HG03066 (cell line): Measurements from ENCODE around the gene ADPRHL1.
"Not testable (repeated sequence)": the region's sequence is repeated elsewhere in the genome, so short reads cannot be mapped to it uniquely, and the experiment has no call there.

ENCODE experiments used
- ATAC-seq: cut with Tn5 transposase; IDR thresholded peaks from one replicate; pipeline ENCODE4 v1.9.1; 2021; ENCODE audit warnings: low read depth; ENCODE audit not compliant: unreplicated experiment

ADPRHL1 gene

DNA sequence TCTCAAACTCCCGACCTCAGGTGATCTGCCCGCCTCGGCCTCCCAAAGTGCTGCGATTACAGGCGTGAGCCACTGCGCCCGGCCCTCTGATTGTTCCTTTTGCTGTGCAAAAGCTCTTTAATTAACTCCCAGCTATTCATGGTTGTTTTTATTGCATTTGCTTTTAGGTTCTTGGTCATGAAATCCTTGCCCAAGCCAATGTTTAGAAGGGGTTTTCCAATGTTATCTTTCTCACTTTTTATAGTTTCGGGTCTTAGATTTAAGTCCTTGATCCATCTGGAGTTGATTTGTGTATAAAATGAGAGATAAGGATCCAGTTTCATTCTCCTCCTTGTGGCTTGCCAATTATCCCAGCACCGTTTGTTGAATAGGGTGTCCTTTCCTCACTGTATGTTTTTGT lies 70.2 kb downstream of the ADPRHL1 start:
- no peak for ATAC-seq

DNA sequence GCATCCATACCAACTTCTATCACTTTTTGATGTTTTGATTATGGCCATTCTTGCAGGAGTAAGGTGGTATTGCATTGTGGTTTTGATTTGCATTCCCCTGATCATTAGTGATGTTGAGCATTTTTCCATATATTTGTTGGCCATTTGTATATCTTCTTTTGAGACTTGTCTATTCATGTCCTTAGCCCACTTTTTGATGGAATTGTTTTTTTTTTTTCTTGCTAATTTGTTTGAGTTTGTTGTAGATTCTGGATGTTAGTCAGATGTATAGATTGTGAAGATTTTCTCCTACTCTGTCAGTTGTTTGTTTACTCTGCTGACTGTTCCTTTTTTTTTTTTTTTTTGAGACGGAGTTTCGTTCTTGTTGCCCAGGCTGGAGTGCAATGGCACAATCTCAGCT lies 70.7 kb downstream of the ADPRHL1 start:
- ATAC-seq, result not testable (repeated sequence)

DNA sequence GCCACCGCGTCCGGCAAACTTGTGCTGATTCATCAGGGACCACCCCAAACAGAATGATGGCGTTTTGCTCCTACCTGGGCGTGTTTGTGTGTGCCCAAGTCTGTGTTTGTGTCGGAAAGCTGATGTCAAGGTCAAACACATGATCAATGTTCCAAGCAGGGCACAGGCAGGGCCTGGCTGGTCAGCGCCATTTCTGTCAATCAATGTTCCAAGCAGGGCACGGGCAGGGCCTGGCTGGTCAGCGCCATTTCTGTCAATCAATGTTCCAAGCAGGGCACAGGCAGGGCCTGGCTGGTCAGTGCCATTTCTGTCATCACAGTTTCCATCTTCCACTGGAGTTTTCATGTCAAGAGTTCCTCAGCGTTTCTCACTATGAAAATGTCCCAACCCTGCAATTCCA lies 74.5 kb downstream of the ADPRHL1 start:
- no peak for ATAC-seq

GRCh38 chr13:113374511-113375175 lies 78.6 kb downstream of the ADPRHL1 start:
- no peak for ATAC-seq

DNA sequence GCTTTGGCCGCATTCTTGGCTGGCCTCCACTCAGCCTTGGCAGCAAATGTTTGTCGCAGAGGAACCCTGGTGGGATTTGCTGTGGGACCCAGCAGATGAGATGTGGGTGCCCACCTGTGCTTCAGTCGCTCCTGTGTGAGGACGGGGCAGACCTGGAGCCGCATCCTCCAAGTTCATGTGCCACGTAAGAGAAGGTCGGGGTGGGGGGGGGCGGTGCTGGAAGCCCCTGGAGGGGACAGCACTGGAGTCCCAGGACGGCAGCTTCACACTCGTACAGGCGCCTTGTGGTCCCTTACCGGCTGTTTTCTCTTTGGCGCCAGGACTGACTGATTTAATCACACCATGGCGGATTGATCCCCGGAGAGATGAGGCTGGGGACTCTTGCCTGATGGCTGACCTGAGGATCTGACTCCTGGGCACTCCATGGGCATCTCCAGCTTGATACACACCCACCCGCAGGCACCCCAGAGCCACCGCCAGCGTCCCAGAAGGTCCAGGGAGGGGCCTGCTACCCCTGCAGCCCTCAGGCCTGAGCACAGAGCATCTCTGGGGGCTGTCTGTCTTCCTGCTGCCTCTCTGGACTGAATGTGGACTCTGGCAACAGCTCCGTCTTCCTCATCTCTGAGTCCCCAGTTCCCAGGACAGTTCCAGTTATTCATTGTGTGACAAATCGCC lies 79.3 kb downstream of the ADPRHL1 start:
- ATAC-seq, result no peak

DNA sequence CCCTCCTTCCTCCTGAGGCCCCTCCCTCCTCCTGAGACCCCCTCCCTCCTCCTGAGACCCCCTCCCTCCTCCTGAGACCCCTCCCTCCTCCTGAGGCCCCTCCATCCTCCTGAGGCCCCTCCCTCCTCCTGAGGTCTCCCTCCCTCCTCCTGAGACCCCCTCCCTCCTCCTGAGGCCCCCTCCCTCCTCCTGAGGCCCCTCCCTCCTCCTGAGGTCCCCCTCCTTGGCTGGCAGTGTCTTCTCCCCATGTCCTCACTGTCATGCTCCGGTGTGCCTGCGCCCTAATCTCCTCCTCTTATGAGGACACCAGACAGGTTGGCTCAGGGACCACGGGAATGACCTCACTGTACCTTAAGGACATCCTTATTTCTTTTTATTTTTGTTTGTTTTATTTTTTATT lies 81.6 kb downstream of the ADPRHL1 start:
- not testable (repeated sequence) for ATAC-seq

- no peak for ATAC-seq
Measured at GRCh38 chr13:113371061-113371460, 82.2 kb downstream of the ADPRHL1 start.

- no peak for ATAC-seq
Measured at GRCh38 chr13:113369881-113370280, 83.4 kb downstream of the ADPRHL1 start.

DNA sequence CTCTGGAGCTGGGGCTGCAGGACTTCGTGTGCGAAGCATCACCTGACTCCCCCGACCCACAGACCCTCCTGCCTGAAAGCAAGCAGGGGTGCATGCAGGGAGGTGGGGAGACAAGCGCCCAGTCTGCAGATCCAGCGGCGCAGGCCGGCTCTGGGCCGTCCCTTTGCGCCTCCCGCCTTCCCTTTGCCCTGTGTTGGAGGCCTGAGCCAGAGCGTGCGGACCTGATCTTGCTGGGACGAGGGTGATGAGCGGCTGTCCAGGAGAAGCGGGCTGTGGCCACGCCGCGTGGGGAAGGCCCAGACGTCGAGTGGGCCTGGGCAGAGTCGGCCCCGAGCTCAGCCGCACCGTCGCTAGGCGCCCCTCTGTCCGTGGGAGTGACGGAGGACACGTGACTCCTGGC lies 84.1 kb downstream of the ADPRHL1 start:
- ATAC-seq, result no peak

- ATAC-seq, result not testable (repeated sequence)
Measured at GRCh38 chr13:113368353-113368752, 84.9 kb downstream of the ADPRHL1 start.

DNA sequence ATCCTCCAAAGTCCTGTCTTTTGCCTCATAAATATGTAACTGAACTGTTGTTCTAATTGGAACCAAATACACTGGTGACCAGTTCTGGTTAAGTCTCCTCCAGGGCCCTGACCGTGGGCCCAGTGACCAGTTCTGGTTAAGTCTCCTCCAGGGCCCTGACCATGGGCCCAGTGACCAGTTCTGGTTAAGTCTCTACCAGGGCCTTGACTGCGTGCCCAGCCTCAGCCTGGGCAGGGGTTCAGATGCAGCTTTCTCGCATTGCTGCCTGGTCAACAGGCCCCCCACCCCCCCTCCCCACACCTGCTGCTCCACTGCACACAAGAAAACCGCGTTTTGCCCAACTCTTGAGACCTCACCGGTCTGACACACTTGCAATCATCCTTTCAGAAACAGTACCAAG lies 85.5 kb downstream of the ADPRHL1 start:
- ATAC-seq, result no peak

- no peak for ATAC-seq
Measured at GRCh38 chr13:113367020-113367560, 86.2 kb downstream of the ADPRHL1 start.

DNA sequence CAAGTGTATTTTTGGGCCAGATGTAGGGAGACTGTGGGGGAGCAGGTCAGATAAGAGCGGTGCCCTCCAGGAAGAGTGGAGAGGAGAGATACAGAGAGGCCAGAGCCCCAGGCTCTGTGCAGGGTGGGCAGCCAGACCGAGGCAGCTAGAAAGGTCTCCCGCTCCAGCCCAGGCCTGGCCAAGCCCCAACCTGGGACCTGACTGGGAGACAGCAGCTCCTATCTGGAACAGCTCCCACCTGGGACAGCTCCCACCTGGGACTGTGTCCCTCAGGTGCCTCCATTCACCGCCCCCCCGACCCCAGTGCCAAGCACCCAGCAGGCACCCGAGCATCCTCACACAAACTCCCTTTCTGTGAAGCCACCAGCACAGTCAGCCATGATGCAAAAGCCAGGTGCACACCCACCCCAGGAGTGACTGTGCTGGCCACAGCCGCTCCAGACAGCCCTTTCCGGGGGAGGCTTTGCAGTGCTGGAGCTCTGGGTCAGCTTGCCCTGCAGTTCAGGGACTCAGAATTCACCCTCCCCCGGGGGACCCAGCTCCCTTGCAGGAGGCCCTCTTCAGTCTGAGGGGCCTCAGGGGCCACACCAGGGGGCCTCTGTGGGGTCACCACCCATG lies 87.2 kb downstream of the ADPRHL1 start:
- ATAC-seq, result no peak

DNA sequence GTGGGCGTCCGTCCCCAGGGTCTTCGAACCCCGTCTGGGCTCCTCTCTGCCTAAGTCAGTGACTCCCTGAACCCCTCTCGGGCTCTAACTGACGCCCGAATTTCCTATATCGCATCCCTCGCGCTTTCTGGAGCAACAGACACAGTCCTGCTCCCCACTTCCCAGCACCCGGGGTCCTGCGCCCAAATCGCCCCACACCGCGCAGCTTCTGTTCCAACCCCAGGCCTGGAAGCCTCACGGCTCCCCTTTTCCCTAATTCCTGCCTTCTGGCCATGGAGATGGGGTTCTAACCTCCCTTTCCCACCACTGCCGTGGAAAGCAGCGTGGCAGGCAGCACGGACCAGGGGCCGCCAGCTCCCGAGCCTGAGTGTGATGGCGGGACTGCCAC lies 87.7 kb downstream of the ADPRHL1 start:
- no peak for ATAC-seq

- ATAC-seq, result no peak
Measured at GRCh38 chr13:113364901-113365582, 88.2 kb downstream of the ADPRHL1 start.

GRCh38 chr13:113364311-113364889 lies 88.9 kb downstream of the ADPRHL1 start:
- ATAC-seq, result no peak

DNA sequence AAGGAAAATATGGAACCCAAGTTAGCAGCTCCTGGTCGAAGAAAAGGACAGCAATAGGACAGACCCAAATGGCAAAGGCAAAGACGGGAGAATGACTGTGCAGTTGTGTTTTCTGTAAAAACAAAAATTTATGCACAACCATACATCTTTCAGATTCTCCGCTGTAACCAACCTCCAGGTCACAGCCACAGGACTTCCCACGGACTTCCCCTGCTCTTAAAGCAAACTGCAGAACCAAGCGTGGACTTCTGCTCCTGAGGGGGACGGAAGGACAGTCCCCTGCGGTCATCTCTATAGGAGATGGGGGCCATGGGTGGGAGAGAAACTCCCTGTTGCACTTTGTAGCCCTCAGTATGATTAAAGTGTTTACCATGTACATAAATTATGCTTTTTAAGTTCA lies 91.9 kb downstream of the ADPRHL1 start:
- ATAC-seq, result no peak

GRCh38 chr13:113360446-113360845 lies 92.8 kb downstream of the ADPRHL1 start:
- no peak for ATAC-seq

- no peak for ATAC-seq
Measured at GRCh38 chr13:113359571-113359970, 93.7 kb downstream of the ADPRHL1 start.

GRCh38 chr13:113358653-113359190 lies 94.6 kb downstream of the ADPRHL1 start:
- ATAC-seq, result no peak
